Activated naive CD4-positive, alpha-beta T cell treated with anti-CD3 and anti-CD28 coated beads, Interleukin-2, amount 10 ng/mL, durations not matched to agents 7 days and 5 days (primary cell): ENCODE measurements around the gene MYCL.
A peak's percentile ranks its signal among the peaks of the same experiment; 100 is the strongest.

Source experiments
- CTCF ChIA-PET: fragments of 350-600 bp; sonication (Branson Sonifier 250); formaldehyde crosslinking; loops from one replicate; lab custom pipeline; 2021; ENCODE audit warnings: antibody characterized with exemption; lab: Charles Lee
- DNase-seq: peaks from one replicate; pipeline ENCODE4 v3.0.0-alpha.2; 2020
- H3K27ac Mint-ChIP-seq: one replicate; pipeline ENCODE4 v1.8.0; 2021; ENCODE audit warnings: mild to moderate bottlenecking, moderate library complexity, mixed read lengths
- H3K27me3 Mint-ChIP-seq: one replicate; pipeline ENCODE4 v1.8.0; 2021; ENCODE audit warnings: mild to moderate bottlenecking, mixed read lengths
- H3K36me3 Mint-ChIP-seq: one replicate; pipeline ENCODE4 v1.8.0; 2021; ENCODE audit warnings: mixed read lengths
- H3K4me1 Mint-ChIP-seq: one replicate; pipeline ENCODE4 v1.8.0; 2021; ENCODE audit warnings: mixed read lengths
- H3K4me3 Mint-ChIP-seq: one replicate; pipeline ENCODE4 v1.8.0; 2021; ENCODE audit warnings: mild to moderate bottlenecking, moderate library complexity, mixed read lengths
- H3K9me3 Mint-ChIP-seq: one replicate; pipeline ENCODE4 v1.8.0; 2021; ENCODE audit warnings: mixed read lengths

Gene MYCL

GRCh38 chr1:39901714-39902459, at the start of gene MYCL:
TSS of gene MYCL (minus strand) at chr1:39901917. CDS start at chr1:39901434, 483 bp downstream.
- no peaks in the 10 kb centered on the region for H3K9me3 Mint-ChIP-seq

GRCh38 chr1:39949891-39950290, 48.2 kb upstream of the MYCL start:
- CTCF ChIA-PET = no interaction called here
- H3K27me3 Mint-ChIP-seq = peaks cover 38% of the 10 kb centered on the region
- no peaks in the 10 kb centered on the region for H3K9me3 Mint-ChIP-seq
- H3K4me3 Mint-ChIP-seq = no peak overlapping the region
- no peak overlapping the region for H3K27ac Mint-ChIP-seq
- DNase-seq = no peak
- no peaks in the 10 kb centered on the region for H3K36me3 Mint-ChIP-seq
- peaks cover 8% of the 10 kb centered on the region for H3K4me1 Mint-ChIP-seq

More at GRCh38 chr1:39901714-39902459, at the start of gene MYCL:
- Mint-ChIP-seq H3K4me1 (peaks cover 6% of the 10 kb centered on the region), H3K36me3 (no peaks in the 10 kb centered on the region), H3K27me3 (peaks cover 92% of the 10 kb centered on the region), H3K27ac (no peak within 1 kb of the TSS), H3K4me3 (peak within 1 kb of the TSS; percentile 75)
- CTCF ChIA-PET = interaction anchor here (0.8 to 3.2 kb wide), 22 partner anchors 9 to 223 kb away, joined by 3 to 37 read pairs (median 5); no protein-coding TSS in a partner anchor
- peak; percentile 85 for DNase-seq

- H3K27me3 Mint-ChIP-seq = peaks cover 32% of the 10 kb centered on the region
- CTCF ChIA-PET = no interaction called here
- no peaks in the 10 kb centered on the region for H3K9me3 Mint-ChIP-seq
- H3K4me1 Mint-ChIP-seq = peaks cover 7% of the 10 kb centered on the region
- DNase-seq = no peak
- H3K27ac Mint-ChIP-seq = no peak overlapping the region
- no peak overlapping the region for H3K4me3 Mint-ChIP-seq
- H3K36me3 Mint-ChIP-seq = no peaks in the 10 kb centered on the region
Measured at GRCh38 chr1:39947260-39947659, 45.5 kb upstream of the MYCL start.

GRCh38 chr1:39946216-39946615, 44.5 kb upstream of the MYCL start:
- no peak for DNase-seq
- no peaks in the 10 kb centered on the region for H3K36me3 Mint-ChIP-seq
- peaks cover 7% of the 10 kb centered on the region for H3K4me1 Mint-ChIP-seq
- H3K4me3 Mint-ChIP-seq = no peak overlapping the region
- H3K27me3 Mint-ChIP-seq = peaks cover 35% of the 10 kb centered on the region
- H3K9me3 Mint-ChIP-seq = no peaks in the 10 kb centered on the region
- CTCF ChIA-PET = no interaction called here
- no peak overlapping the region for H3K27ac Mint-ChIP-seq

GRCh38 chr1:39944410-39945112, 42.8 kb upstream of the MYCL start:
- CTCF ChIA-PET = no interaction called here
- Mint-ChIP-seq H3K4me1 (peaks cover 7% of the 10 kb centered on the region), H3K27ac (no peak overlapping the region), H3K36me3 (no peaks in the 10 kb centered on the region), H3K4me3 (no peak overlapping the region), H3K27me3 (peaks cover 39% of the 10 kb centered on the region), H3K9me3 (no peaks in the 10 kb centered on the region)
- no peak for DNase-seq

GRCh38 chr1:39943471-39944290, 42.0 kb upstream of the MYCL start:
- H3K27ac Mint-ChIP-seq = no peak overlapping the region
- peaks cover 38% of the 10 kb centered on the region for H3K27me3 Mint-ChIP-seq
- peaks cover 7% of the 10 kb centered on the region for H3K4me1 Mint-ChIP-seq
- DNase-seq = no peak
- no peaks in the 10 kb centered on the region for H3K36me3 Mint-ChIP-seq
- H3K4me3 Mint-ChIP-seq = no peak overlapping the region
- CTCF ChIA-PET = no interaction called here
- no peaks in the 10 kb centered on the region for H3K9me3 Mint-ChIP-seq

- CTCF ChIA-PET = no interaction called here
Measured at GRCh38 chr1:39940980-39941871, 39.5 kb upstream of the MYCL start.

GRCh38 chr1:39940253-39940652, 38.5 kb upstream of the MYCL start:
- CTCF ChIA-PET = interaction anchor here (0.9 kb wide), 1 partner anchor 23 kb away, joined by 3 read pairs; no protein-coding TSS in a partner anchor
- Mint-ChIP-seq H3K4me1 (peaks cover 3% of the 10 kb centered on the region), H3K4me3 (no peak overlapping the region), H3K36me3 (no peaks in the 10 kb centered on the region), H3K27ac (no peak overlapping the region), H3K27me3 (peaks cover 23% of the 10 kb centered on the region), H3K9me3 (no peaks in the 10 kb centered on the region)
- DNase-seq = no peak

More at GRCh38 chr1:39940980-39941871, 39.5 kb upstream of the MYCL start:
- Mint-ChIP-seq H3K36me3 (no peaks in the 10 kb centered on the region), H3K4me1 (peaks cover 6% of the 10 kb centered on the region), H3K27me3 (peaks cover 30% of the 10 kb centered on the region), H3K27ac (no peak overlapping the region), H3K9me3 (no peaks in the 10 kb centered on the region), H3K4me3 (no peak overlapping the region)
- DNase-seq = no peak

GRCh38 chr1:39938856-39939255, 37.1 kb upstream of the MYCL start:
- H3K27ac Mint-ChIP-seq = no peak overlapping the region
- no peaks in the 10 kb centered on the region for H3K9me3 Mint-ChIP-seq
- H3K27me3 Mint-ChIP-seq = peaks cover 27% of the 10 kb centered on the region
- no peak overlapping the region for H3K4me3 Mint-ChIP-seq
- no peaks in the 10 kb centered on the region for H3K4me1 Mint-ChIP-seq
- no peak for DNase-seq
- CTCF ChIA-PET = no interaction called here
- no peaks in the 10 kb centered on the region for H3K36me3 Mint-ChIP-seq

GRCh38 chr1:39936724-39937491, 35.2 kb upstream of the MYCL start:
- H3K27me3 Mint-ChIP-seq = peaks cover 24% of the 10 kb centered on the region
- DNase-seq = no peak
- H3K36me3 Mint-ChIP-seq = no peaks in the 10 kb centered on the region
- no peaks in the 10 kb centered on the region for H3K4me1 Mint-ChIP-seq
- H3K27ac Mint-ChIP-seq = no peak overlapping the region
- H3K9me3 Mint-ChIP-seq = no peaks in the 10 kb centered on the region
- CTCF ChIA-PET = interaction anchor here (0.6 to 1.6 kb wide), 3 partner anchors 22 to 60 kb away, joined by 3 to 4 read pairs (median 3); no protein-coding TSS in a partner anchor
- no peak overlapping the region for H3K4me3 Mint-ChIP-seq

- Mint-ChIP-seq H3K4me3 (no peak overlapping the region), H3K27ac (no peak overlapping the region), H3K4me1 (no peaks in the 10 kb centered on the region), H3K9me3 (no peaks in the 10 kb centered on the region), H3K36me3 (no peaks in the 10 kb centered on the region), H3K27me3 (peaks cover 19% of the 10 kb centered on the region)
- no peak for DNase-seq
- CTCF ChIA-PET = interaction anchor here (1.3 to 1.6 kb wide), 2 partner anchors 15 to 39 kb away, joined by 5 read pairs; no protein-coding TSS in a partner anchor
Measured at GRCh38 chr1:39933956-39934941, 32.5 kb upstream of the MYCL start.
